ENCODE results near the gene FBXO2.

DNA sequence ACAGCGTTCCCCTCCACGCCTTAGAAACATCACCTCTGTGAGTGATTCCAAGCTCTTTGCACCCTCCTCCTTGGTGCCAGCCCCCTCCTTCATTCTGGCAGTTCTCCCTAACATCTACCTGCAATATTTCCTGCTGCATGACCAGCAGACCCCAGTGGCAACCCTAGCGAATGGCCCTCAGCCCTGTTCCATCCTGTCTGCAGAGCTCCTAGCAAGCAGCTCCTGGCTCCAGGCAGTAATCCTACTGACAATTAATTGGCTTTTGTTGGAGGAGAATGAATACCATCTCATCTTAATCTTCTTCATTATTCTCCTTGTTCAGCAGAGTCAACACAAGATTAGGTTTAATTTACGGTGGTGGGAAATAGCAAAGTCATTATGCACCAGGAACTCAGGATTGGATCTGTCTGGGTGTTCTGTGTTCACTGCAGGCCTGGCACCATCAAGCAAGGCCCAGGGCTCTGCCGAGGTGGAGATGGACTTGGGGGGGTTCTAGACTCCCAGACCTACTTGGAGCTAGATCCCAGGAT lies 12.4 kb downstream of the FBXO2 start:
- TF ChIP-seq TAF1 (IDR thresholded peaks at IDR 0.05; ENCODE audit: low read depth, low read length) (no peak), POLR2A (IDR thresholded peaks at IDR 0.05; ENCODE audit: low read depth, low read length) (no peak), POLR2AphosphoS5 (IDR thresholded peaks at IDR 0.05; ENCODE audit: low read depth, low read length) (no peak)
